CD14-positive monocyte (primary cell): ENCODE measurements around the gene SPDYE16. TPM values are rescaled to one million over a fixed set of nuclear protein-coding genes. Genes with fewer than 3 reads are reported as not detected.
"Not testable (repeated sequence)": the region's sequence is repeated elsewhere in the genome, so short reads cannot be mapped to it uniquely, and the experiment has no call there.

Source experiments
- DNase-seq, 3 donors: peaks; one replicate each; pipeline ENCODE4 v3.0.0-alpha.2; 2011 to 2022
- H2AFZ ChIP-seq: 2 replicates; pipeline ENCODE4 v1.6.0; 2012; ENCODE audit warnings: mild to moderate bottlenecking, low read depth, low read length, inconsistent platforms; ENCODE audit not compliant: insufficient read depth, poor library complexity, severe bottlenecking
- H3K27ac ChIP-seq, 2 donors: 1 replicate in 1 of 2; 2 replicates in 1 of 2; pipeline ENCODE4 v1.5.1; 2012 to 2013; ENCODE audit warnings: low read length in 2 of 2, control low read depth in 1 of 2, inconsistent platforms in 1 of 2, low read depth in 1 of 2, mild to moderate bottlenecking in 1 of 2
- H3K27me3 ChIP-seq, 2 donors: one replicate each; pipeline versions ENCODE4 v1.6.0 to v1.6.1; 2011 to 2013; ENCODE audit warnings: low read length in 2 of 2; ENCODE audit not compliant: control insufficient read depth in 2 of 2, insufficient read depth in 2 of 2
- H3K36me3 ChIP-seq, 2 donors: replicated peaks in 1 of 2; 1 replicate in 1 of 2; 2 replicates in 1 of 2; pipeline versions ENCODE4 v1.5.1 to v1.6.1; 2012 to 2013; ENCODE audit warnings: low read length in 2 of 2, control low read depth in 1 of 2, inconsistent platforms in 1 of 2, mild to moderate bottlenecking in 1 of 2; ENCODE audit not compliant: insufficient read depth in 2 of 2, control insufficient read depth in 1 of 2
- H3K4me1 ChIP-seq, 2 donors: 1 replicate in 1 of 2; 2 replicates in 1 of 2; pipeline versions ENCODE4 v1.5.1 to v1.6.1; 2012 to 2013; ENCODE audit warnings: low read length in 2 of 2, control low read depth in 1 of 2, inconsistent platforms in 1 of 2, mild to moderate bottlenecking in 1 of 2, moderate library complexity in 1 of 2; ENCODE audit not compliant: insufficient read depth in 2 of 2, control insufficient read depth in 1 of 2
- H3K4me2 ChIP-seq: replicated peaks from 2 replicates; pipeline ENCODE3; 2012; ENCODE audit warnings: low read length, moderate library complexity, mild to moderate bottlenecking; ENCODE audit not compliant: poor library complexity, severe bottlenecking; ENCODE audit errors: extremely low read depth
- H3K4me3 ChIP-seq, 3 experiments: fragments of 200-600 bp in 1 of 3; sonication (generic) in 1 of 3; replicated peaks in 1 of 3; 1 replicate in 2 of 3; 2 replicates in 1 of 3; pipeline ENCODE4 v1.5.1; 2011 to 2013; ENCODE audit warnings: low read length in 3 of 3, mild to moderate bottlenecking in 3 of 3, control low read depth in 2 of 3, low read depth in 2 of 3, inconsistent platforms in 1 of 3, moderate library complexity in 1 of 3
- H3K79me2 ChIP-seq: 2 replicates; pipeline ENCODE4 v1.6.0; 2012; ENCODE audit warnings: mild to moderate bottlenecking, control low read depth, inconsistent platforms, low read length, moderate library complexity; ENCODE audit not compliant: insufficient read depth
- H3K9ac ChIP-seq: 2 replicates; pipeline ENCODE4 v1.6.0; 2017; ENCODE audit warnings: low read length, mild to moderate bottlenecking; ENCODE audit not compliant: insufficient read depth, poor library complexity, severe bottlenecking
- H3K9me3 ChIP-seq, 2 donors: replicated peaks in 1 of 2; 1 replicate in 1 of 2; 2 replicates in 1 of 2; pipeline versions ENCODE4 v1.5.1 to v1.6.1; 2012 to 2013; ENCODE audit warnings: low read length in 2 of 2, control low read depth in 1 of 2; ENCODE audit not compliant: control insufficient read depth in 1 of 2, insufficient read depth in 1 of 2
- H4K20me1 ChIP-seq: 2 replicates; pipeline ENCODE4 v1.6.0; 2012; ENCODE audit warnings: mild to moderate bottlenecking, low read length, control low read depth, moderate library complexity; ENCODE audit not compliant: insufficient read depth
- H3K27ac Mint-ChIP-seq, 7 donors: one replicate each; pipeline ENCODE4 v1.8.0; 2020; ENCODE audit warnings: mild to moderate bottlenecking in 7 of 7, mixed read lengths in 7 of 7, moderate library complexity in 6 of 7, inconsistent platforms in 2 of 7
- H3K27me3 Mint-ChIP-seq, 3 donors: one replicate each; pipeline ENCODE4 v1.8.0; 2021 to 2022; ENCODE audit warnings: low read depth in 3 of 3, mild to moderate bottlenecking in 3 of 3, mixed read lengths in 3 of 3, moderate library complexity in 3 of 3, inconsistent platforms in 1 of 3
- H3K36me3 Mint-ChIP-seq, 2 donors: one replicate each; pipeline ENCODE4 v1.8.0; 2020; ENCODE audit warnings: mixed read lengths in 2 of 2, inconsistent platforms in 1 of 2, mild to moderate bottlenecking in 1 of 2
- H3K4me1 Mint-ChIP-seq: one replicate; pipeline ENCODE4 v1.8.0; 2020; ENCODE audit warnings: mild to moderate bottlenecking, mixed read lengths
- H3K4me3 Mint-ChIP-seq, 2 donors: one replicate each; pipeline ENCODE4 v1.8.0; 2020; ENCODE audit warnings: mild to moderate bottlenecking in 2 of 2, mixed read lengths in 2 of 2, moderate library complexity in 1 of 2
- H3K9me3 Mint-ChIP-seq, 7 donors: one replicate each; pipeline ENCODE4 v1.8.0; 2020 to 2022; ENCODE audit warnings: mixed read lengths in 7 of 7, mild to moderate bottlenecking in 6 of 7, moderate library complexity in 6 of 7, inconsistent platforms in 2 of 7
- WGBS: methylation state at CpG from one replicate; pipeline ENCODE4 v1.1.5; 2013; ENCODE audit warnings: missing lambda C conversion rate; ENCODE audit not compliant: insufficient coverage; 5-methylcytosine and 5-hydroxymethylcytosine counted together
- intact Hi-C, 2 donors: fragments of 100-400 bp; cut with micrococcal nuclease; formaldehyde crosslinking; loops; one replicate each; pipeline versions ENCODE4 v1.15.0 to v1.15.1; 2023
- polyA plus RNA-seq, 3 donors: library from polyadenylated mRNA; depleted of rRNA in 1 of 3; unstranded in 2 of 3; stranded (reverse) in 1 of 3; fragments of 300-500 nt in 2 of 3; fragments of >200 nt in 1 of 3; fragmentation: Illumina TruSeq in 2 of 3; gene quantifications; 1 replicate in 2 of 3; 2 replicates in 1 of 3; pipeline ENCODE4 v1.2.3, GENCODE V29; 2012 to 2021

SPDYE16 gene
- polyA plus RNA-seq, 3 donors = 0.23 TPM; not detected in 2

- H3K27ac Mint-ChIP-seq = peak overlapping the region in 2 of 7 donors; percentile 30 to 35
- intact Hi-C loops = not testable (repeated sequence)
- WGBS = 80% methylated on average over 2 of the region's 28 CpGs
These were observed 43.7 kb downstream of the SPDYE16 start for GRCh38 chr7:76499201-76499923.

GRCh38 chr7:76498583-76499200, 44.4 kb downstream of the SPDYE16 start:
- H3K27ac Mint-ChIP-seq, H3K9ac ChIP-seq, H3K27ac ChIP-seq, H3K9me3 Mint-ChIP-seq, H3K4me3 Mint-ChIP-seq, H3K4me1 Mint-ChIP-seq, H3K79me2 ChIP-seq, intact Hi-C loops, H3K4me3 ChIP-seq, H3K4me1 ChIP-seq, H3K9me3 ChIP-seq, DNase-seq, H4K20me1 ChIP-seq, H3K27me3 Mint-ChIP-seq, H3K4me2 ChIP-seq, H2AFZ ChIP-seq, H3K27me3 ChIP-seq: not testable (repeated sequence)
- no CpG with 5 or more reads among the region's 10 CpGs for WGBS
- peaks cover 20 to 30% of the 10 kb centered on the region in 2 donors for H3K36me3 Mint-ChIP-seq
- H3K36me3 ChIP-seq = peaks cover 8 to 20% of the 10 kb centered on the region in 2 donors

More at GRCh38 chr7:76499201-76499923, 43.7 kb downstream of the SPDYE16 start:
- H3K27me3 Mint-ChIP-seq, H3K4me1 ChIP-seq, H2AFZ ChIP-seq, H3K9me3 Mint-ChIP-seq, H3K9ac ChIP-seq, H4K20me1 ChIP-seq, H3K27ac ChIP-seq, H3K79me2 ChIP-seq, H3K4me1 Mint-ChIP-seq, H3K27me3 ChIP-seq, H3K4me3 Mint-ChIP-seq, H3K4me3 ChIP-seq, H3K9me3 ChIP-seq, H3K4me2 ChIP-seq, DNase-seq: not testable (repeated sequence)
- peaks cover 8 to 20% of the 10 kb centered on the region in 2 donors for H3K36me3 ChIP-seq
- peaks cover 20 to 30% of the 10 kb centered on the region in 2 donors for H3K36me3 Mint-ChIP-seq

GRCh38 chr7:76497918-76498582, 45.0 kb downstream of the SPDYE16 start:
- H3K36me3 ChIP-seq = peaks cover 6 to 16% of the 10 kb centered on the region in 2 donors
- H3K9ac ChIP-seq, H3K9me3 ChIP-seq, H3K27ac ChIP-seq, intact Hi-C loops, H3K4me3 Mint-ChIP-seq, H3K4me1 Mint-ChIP-seq, H3K27me3 Mint-ChIP-seq, H3K27ac Mint-ChIP-seq, H3K4me2 ChIP-seq, H2AFZ ChIP-seq, H3K9me3 Mint-ChIP-seq, H3K27me3 ChIP-seq, H3K4me3 ChIP-seq, H4K20me1 ChIP-seq, DNase-seq, H3K4me1 ChIP-seq, H3K79me2 ChIP-seq: not testable (repeated sequence)
- 100% methylated on average over 1 of the region's 27 CpGs for WGBS
- peaks cover 17 to 27% of the 10 kb centered on the region in 2 donors for H3K36me3 Mint-ChIP-seq

- DNase-seq, H2AFZ ChIP-seq, H3K36me3 ChIP-seq, H3K79me2 ChIP-seq, H3K27me3 ChIP-seq, H3K27ac Mint-ChIP-seq, H3K36me3 Mint-ChIP-seq, H3K9me3 ChIP-seq, intact Hi-C loops, H3K4me3 ChIP-seq, H3K9me3 Mint-ChIP-seq, H3K4me3 Mint-ChIP-seq, H3K9ac ChIP-seq, H3K27me3 Mint-ChIP-seq, H4K20me1 ChIP-seq, H3K4me2 ChIP-seq, H3K4me1 ChIP-seq, H3K27ac ChIP-seq, H3K4me1 Mint-ChIP-seq: not testable (repeated sequence)
- WGBS = no CpG with 5 or more reads among the region's 16 CpGs
These were observed 47.4 kb downstream of the SPDYE16 start for GRCh38 chr7:76495717-76496116.
